ENCODE data around the gene TRPV5.

DNA sequence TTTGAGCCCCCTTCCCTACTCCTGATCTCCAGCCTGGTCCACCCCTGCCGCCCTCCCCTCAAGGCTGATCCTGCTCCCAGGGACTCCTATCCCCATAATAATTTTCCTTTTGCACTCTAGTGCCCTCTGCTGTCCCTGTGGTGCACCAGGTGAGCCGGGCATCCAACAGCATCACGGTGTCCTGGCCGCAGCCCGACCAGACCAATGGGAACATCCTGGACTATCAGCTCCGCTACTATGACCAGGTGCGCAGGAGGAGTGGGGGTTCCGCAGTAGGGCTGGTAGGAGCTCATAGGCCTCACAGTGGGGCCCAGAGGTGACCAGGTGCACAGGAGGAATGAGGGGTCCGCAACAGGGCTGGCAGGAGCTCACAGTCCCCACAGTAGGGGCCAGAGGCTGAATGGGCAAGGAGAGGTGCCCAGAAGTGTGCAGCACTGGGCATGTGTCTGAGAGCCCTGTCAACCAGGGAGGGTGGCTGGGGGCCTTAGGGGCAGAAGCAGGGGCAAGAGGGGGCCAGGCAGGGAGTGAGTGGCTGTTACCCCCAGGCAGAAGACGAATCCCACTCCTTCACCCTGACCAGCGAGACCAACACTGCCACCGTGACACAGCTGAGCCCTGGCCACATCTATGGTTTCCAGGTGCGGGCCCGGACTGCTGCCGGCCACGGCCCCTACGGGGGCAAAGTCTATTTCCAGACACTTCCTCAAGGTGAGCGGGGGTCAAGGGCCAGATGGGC is 67.0 kb downstream of the TRPV5 start:
- TF ChIP-seq, protein P1, sequence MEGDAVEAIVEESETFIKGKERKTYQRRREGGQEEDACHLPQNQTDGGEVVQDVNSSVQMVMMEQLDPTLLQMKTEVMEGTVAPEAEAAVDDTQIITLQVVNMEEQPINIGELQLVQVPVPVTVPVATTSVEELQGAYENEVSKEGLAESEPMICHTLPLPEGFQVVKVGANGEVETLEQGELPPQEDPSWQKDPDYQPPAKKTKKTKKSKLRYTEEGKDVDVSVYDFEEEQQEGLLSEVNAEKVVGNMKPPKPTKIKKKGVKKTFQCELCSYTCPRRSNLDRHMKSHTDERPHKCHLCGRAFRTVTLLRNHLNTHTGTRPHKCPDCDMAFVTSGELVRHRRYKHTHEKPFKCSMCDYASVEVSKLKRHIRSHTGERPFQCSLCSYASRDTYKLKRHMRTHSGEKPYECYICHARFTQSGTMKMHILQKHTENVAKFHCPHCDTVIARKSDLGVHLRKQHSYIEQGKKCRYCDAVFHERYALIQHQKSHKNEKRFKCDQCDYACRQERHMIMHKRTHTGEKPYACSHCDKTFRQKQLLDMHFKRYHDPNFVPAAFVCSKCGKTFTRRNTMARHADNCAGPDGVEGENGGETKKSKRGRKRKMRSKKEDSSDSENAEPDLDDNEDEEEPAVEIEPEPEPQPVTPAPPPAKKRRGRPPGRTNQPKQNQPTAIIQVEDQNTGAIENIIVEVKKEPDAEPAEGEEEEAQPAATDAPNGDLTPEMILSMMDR (IDR thresholded peaks at IDR 0.05) = peak in 2 of 3 donors; percentile 19 to 39
- TF ChIP-seq POLR2A (IDR thresholded peaks at IDR 0.05) = no peak
